SU-DHL-6 (cell line): ENCODE data around the gene DNAJC18.
A peak's percentile ranks its signal among the peaks of the same experiment; 100 is the strongest.

Experiments
- EZH2phosphoT487 ChIP-seq: fragments of 200-600 bp; sonication (generic), shearing (Covaris generic); conservative IDR thresholded peaks from 2 replicates; pipeline ENCODE4 v1.6.1; 2018; ENCODE audit warnings: mild to moderate bottlenecking, antibody characterized with exemption, low read length, moderate library complexity, mixed read lengths
- TF ChIP-seq, protein P1 (sequence below): fragments of 200-600 bp; sonication (generic); IDR thresholded peaks from one replicate; pipeline ENCODE4 v1.5.1; 2017; ENCODE audit warnings: antibody characterized with exemption, mild to moderate bottlenecking, low read length, moderate library complexity; ENCODE audit not compliant: insufficient read depth, poor library complexity, severe bottlenecking

DNA sequence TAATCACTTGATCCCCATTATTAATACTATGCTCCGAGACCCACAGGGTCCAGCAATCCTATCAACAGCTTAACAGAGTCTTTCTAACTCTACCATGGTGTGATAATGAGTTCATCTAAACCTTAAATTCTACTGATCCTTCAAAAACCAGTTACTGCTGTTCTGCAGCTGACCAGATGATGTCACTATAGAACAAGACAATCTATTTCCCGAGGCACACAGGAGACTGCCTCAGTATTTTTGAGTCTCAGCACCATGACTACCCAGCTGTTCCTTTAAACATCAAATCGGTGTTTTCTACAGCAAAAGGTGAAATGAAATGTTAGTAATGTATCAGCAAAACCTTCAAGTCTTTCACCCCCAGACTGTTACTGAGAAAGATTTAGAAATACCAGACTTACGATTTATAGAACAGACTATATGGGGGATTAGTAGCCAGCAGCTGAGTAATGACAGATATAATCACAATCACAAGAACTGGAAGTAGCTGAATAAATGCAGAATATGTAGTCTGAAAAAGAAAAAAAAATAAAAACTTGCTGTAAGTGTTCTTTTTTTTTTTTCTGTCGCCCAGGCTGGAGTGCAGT, 16.9 kb downstream of the DNAJC18 start:
- TF ChIP-seq, protein P1, sequence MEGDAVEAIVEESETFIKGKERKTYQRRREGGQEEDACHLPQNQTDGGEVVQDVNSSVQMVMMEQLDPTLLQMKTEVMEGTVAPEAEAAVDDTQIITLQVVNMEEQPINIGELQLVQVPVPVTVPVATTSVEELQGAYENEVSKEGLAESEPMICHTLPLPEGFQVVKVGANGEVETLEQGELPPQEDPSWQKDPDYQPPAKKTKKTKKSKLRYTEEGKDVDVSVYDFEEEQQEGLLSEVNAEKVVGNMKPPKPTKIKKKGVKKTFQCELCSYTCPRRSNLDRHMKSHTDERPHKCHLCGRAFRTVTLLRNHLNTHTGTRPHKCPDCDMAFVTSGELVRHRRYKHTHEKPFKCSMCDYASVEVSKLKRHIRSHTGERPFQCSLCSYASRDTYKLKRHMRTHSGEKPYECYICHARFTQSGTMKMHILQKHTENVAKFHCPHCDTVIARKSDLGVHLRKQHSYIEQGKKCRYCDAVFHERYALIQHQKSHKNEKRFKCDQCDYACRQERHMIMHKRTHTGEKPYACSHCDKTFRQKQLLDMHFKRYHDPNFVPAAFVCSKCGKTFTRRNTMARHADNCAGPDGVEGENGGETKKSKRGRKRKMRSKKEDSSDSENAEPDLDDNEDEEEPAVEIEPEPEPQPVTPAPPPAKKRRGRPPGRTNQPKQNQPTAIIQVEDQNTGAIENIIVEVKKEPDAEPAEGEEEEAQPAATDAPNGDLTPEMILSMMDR: peak; percentile 87
- TF ChIP-seq EZH2phosphoT487: no peak
